Esophagus squamous epithelium (tissue), 4 donors: ENCODE measurements around the gene MYL3.

Source experiments
- POLR2A ChIP-seq, 4 donors: fragments of 450-650 bp; IDR thresholded peaks; one replicate each; pipeline ENCODE4 v1.6.1; 2017; ENCODE audit warnings: antibody characterized with exemption in 4 of 4, mild to moderate bottlenecking in 4 of 4, moderate library complexity in 3 of 4
- TF ChIP-seq, protein P1 (sequence below), 6 experiments: fragments of 450-650 bp in 4 of 6; fragments of 200-600 bp in 2 of 6; sonication (generic) in 2 of 6; IDR thresholded peaks; one replicate each; pipeline ENCODE4 v1.5.1; 2016 to 2019; ENCODE audit warnings: antibody characterized with exemption in 6 of 6, mild to moderate bottlenecking in 4 of 6, moderate library complexity in 4 of 6

- TF ChIP-seq, protein P1, sequence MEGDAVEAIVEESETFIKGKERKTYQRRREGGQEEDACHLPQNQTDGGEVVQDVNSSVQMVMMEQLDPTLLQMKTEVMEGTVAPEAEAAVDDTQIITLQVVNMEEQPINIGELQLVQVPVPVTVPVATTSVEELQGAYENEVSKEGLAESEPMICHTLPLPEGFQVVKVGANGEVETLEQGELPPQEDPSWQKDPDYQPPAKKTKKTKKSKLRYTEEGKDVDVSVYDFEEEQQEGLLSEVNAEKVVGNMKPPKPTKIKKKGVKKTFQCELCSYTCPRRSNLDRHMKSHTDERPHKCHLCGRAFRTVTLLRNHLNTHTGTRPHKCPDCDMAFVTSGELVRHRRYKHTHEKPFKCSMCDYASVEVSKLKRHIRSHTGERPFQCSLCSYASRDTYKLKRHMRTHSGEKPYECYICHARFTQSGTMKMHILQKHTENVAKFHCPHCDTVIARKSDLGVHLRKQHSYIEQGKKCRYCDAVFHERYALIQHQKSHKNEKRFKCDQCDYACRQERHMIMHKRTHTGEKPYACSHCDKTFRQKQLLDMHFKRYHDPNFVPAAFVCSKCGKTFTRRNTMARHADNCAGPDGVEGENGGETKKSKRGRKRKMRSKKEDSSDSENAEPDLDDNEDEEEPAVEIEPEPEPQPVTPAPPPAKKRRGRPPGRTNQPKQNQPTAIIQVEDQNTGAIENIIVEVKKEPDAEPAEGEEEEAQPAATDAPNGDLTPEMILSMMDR (IDR thresholded peaks at IDR 0.05): no peak
- TF ChIP-seq POLR2A (IDR thresholded peaks at IDR 0.05): no peak
Measured at GRCh38 chr3:46912986-46913385, 49.7 kb upstream of the MYL3 start.
